Left lung (tissue), 10 donors: ENCODE results near the gene MED27. TPM values are rescaled to one million over a fixed set of nuclear protein-coding genes. Genes with fewer than 3 reads are reported as not detected.

Experiments used
- ATAC-seq: fragments of 200-7000 bp; cut with Tn5 transposase; one replicate; pipeline ENCODE4 v1.9.1; 2020; ENCODE audit warnings: moderate library complexity
- DNase-seq, 4 donors: peaks; one replicate each; pipeline ENCODE4 v3.0.0-alpha.2; 2013 to 2020
- H3K27ac ChIP-seq, 2 donors: fragments of 200-600 bp; sonication (generic) in 1 of 2; one replicate each; pipeline versions ENCODE4 v1.5.0 to v1.8.0; 2020 to 2021
- H3K27me3 ChIP-seq, 2 donors: fragments of 200-600 bp; sonication (generic) in 1 of 2; one replicate each; pipeline versions ENCODE4 v1.5.0 to v1.8.0; 2020 to 2021
- H3K36me3 ChIP-seq, 2 donors: fragments of 200-600 bp; sonication (generic) in 1 of 2; one replicate each; pipeline versions ENCODE4 v1.5.0 to v1.8.0; 2020 to 2021
- H3K4me1 ChIP-seq, 2 donors: fragments of 200-600 bp; one replicate each; pipeline ENCODE4 v1.8.0; 2021
- H3K4me3 ChIP-seq, 2 donors: fragments of 200-600 bp; sonication (generic) in 1 of 2; one replicate each; pipeline versions ENCODE4 v1.5.0 to v1.8.0; 2020 to 2021; ENCODE audit warnings: mild to moderate bottlenecking in 1 of 2
- H3K9me3 ChIP-seq, 2 donors: fragments of 200-600 bp; sonication (generic) in 1 of 2; one replicate each; pipeline versions ENCODE4 v1.5.0 to v1.8.0; 2020 to 2021
- intact Hi-C, 2 donors: fragments of 100-400 bp; cut with DNase I; formaldehyde crosslinking; loops; one replicate each; pipeline versions ENCODE4 v1.11.2 to v1.14.2; 2022
- polyA plus RNA-seq, 6 donors: library from polyadenylated mRNA; unstranded; fragments of 120-200 nt; gene quantifications; one replicate each; pipeline ENCODE4 v1.2.1, GENCODE V29; 2013; ENCODE audit not compliant: insufficient read length in 6 of 6
- total RNA-seq, 2 donors: library from RNA; stranded (reverse); fragmentation: NEBNext Ultra II Directional; extraction: Animal tissue kit (Norgen Biotek cat#: 25700); gene quantifications; one replicate each; pipeline ENCODE4 v1.2.1, GENCODE V29; 2021
- TF ChIP-seq, protein P1 (sequence below), 2 donors: fragments of 200-600 bp; sonication (generic) in 1 of 2; IDR thresholded peaks; one replicate each; pipeline versions ENCODE4 v1.5.0 to v1.8.0; 2021; ENCODE audit warnings: antibody characterized with exemption in 2 of 2
- donor health status: DM: no; HTN: yes; CAD: no.
- donor health status: DM: no; HTN: no; CAD: no.

MED27 gene
- total and polyA plus RNA-seq, 8 donors, result 12.5 to 18.6 (median 16.7) TPM

DNA sequence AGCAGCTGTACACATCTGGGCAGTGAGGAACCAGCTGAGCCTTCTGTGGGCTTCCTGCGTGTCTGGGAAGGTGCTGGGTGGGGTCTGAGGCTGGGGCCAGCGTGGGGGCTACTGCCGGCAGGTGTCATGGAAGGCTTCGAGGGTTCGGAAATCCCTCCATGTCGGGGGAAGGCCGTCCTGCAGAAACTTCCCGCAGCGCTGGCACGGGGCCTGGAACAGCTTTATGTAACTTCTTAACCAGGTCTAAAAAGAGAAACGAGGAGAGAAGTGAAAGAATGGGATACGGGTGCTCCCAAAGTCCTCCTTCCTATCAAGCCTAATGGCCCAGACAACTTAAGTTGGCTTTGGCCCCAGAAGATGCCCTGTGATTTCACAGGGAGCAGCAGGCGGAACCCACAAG is 219.2 kb downstream of the MED27 start:
- Histone ChIP-seq H3K27me3 (no peaks in the 10 kb centered on the region), H3K36me3 (peaks cover 0 to 42% of the 10 kb centered on the region in 2 donors), H3K4me1 (no peaks in the 10 kb centered on the region), H3K4me3 (no peak overlapping the region), H3K9me3 (no peaks in the 10 kb centered on the region), H3K27ac (no peak overlapping the region)
- no peak for ATAC-seq
- TF ChIP-seq, protein P1, sequence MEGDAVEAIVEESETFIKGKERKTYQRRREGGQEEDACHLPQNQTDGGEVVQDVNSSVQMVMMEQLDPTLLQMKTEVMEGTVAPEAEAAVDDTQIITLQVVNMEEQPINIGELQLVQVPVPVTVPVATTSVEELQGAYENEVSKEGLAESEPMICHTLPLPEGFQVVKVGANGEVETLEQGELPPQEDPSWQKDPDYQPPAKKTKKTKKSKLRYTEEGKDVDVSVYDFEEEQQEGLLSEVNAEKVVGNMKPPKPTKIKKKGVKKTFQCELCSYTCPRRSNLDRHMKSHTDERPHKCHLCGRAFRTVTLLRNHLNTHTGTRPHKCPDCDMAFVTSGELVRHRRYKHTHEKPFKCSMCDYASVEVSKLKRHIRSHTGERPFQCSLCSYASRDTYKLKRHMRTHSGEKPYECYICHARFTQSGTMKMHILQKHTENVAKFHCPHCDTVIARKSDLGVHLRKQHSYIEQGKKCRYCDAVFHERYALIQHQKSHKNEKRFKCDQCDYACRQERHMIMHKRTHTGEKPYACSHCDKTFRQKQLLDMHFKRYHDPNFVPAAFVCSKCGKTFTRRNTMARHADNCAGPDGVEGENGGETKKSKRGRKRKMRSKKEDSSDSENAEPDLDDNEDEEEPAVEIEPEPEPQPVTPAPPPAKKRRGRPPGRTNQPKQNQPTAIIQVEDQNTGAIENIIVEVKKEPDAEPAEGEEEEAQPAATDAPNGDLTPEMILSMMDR (IDR thresholded peaks at IDR 0.05), result no peak
- intact Hi-C loops, result no loop called here
- peak in 1 of 4 donors; percentile 49 for DNase-seq

DNA sequence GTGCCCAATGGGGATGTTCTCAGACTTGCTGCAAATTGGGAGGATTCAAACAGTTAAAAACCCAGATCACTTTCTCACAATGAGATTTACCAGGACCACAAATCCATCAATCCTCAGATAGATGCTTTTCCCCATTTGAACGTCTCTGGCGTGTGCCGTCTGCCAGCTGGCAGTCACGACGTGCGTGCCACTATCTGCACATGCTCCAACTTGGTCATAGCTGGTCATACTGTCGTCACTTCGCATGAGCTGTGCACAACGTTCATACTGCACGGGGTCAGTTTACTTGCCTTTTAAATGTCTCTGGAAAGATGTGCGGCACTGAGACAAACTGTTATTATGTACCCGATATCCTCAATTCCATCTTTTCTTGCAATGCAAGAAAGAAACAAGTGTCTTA is 221.5 kb downstream of the MED27 start:
- Histone ChIP-seq H3K27me3 (no peaks in the 10 kb centered on the region), H3K9me3 (no peaks in the 10 kb centered on the region), H3K4me1 (no peaks in the 10 kb centered on the region), H3K27ac (no peak overlapping the region), H3K4me3 (no peak overlapping the region), H3K36me3 (peaks cover 0 to 41% of the 10 kb centered on the region in 2 donors)
- DNase-seq, result peak in 1 of 4 donors; percentile 18
- intact Hi-C loops, result no loop called here
- TF ChIP-seq, protein P1 (IDR thresholded peaks at IDR 0.05), result no peak
- no peak for ATAC-seq

DNA sequence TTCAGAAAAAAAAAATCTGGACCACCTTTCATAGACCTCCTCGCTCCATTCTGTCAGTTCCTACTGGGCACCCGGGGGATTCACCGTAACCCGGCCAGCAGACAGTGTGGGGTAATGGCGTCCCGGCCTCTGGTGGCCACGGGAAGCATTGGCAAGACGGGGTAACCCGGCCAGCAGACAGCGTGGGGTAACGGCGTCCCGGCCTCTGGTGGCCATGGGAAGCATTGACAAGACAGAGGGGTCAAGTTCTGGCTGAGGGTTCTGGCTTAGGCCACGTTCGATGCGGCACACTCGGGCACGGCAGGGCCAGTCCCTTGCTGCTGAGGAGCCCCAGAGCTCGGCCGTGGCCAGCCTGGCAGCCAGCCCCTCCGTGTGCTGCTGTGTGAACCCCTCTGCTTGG is 223.6 kb downstream of the MED27 start:
- ATAC-seq, result no peak
- TF ChIP-seq, protein P1 (IDR thresholded peaks at IDR 0.05), result no peak
- H3K4me1 ChIP-seq, result no peaks in the 10 kb centered on the region

DNA sequence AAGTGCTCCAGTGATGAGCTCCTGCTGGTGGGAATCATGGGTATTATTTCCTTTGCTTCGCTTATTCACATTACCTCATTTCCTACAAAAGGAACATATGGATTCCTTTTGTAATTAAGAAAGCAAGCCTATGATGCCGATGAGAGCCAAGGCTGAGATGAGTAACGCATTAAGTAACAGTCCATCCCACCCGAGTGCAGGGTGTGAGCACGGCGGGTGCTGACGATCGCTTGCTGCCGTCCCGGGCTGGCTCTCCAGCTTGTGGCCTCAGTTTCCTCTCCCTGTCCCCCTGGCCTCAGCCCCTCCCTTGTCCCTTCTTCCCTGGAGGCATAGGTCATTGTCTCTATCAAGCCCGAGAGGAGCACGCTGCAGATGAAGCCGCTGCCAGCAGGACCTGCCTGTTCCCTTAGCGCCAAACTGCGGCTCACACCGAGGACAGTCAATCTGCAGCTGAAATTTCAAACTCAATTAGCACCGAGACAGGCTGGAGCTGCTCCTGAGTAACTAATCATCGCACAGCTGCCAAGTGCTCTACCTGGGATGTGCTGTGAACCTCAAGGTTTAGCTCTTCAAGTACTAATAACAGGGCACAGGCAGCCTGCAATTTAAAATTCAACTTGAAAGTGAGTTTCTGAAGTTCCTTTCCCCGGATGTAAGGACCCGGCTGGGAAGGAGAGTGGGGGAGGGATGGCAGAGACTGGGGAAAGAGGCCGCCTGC is 224.6 kb downstream of the MED27 start:
- Histone ChIP-seq H3K4me3 (no peak overlapping the region), H3K27me3 (no peaks in the 10 kb centered on the region), H3K36me3 (peaks cover 0 to 11% of the 10 kb centered on the region in 2 donors), H3K27ac (no peak overlapping the region), H3K9me3 (no peaks in the 10 kb centered on the region), H3K4me1 (no peaks in the 10 kb centered on the region)
- TF ChIP-seq, protein P1 (IDR thresholded peaks at IDR 0.05), result no peak
- DNase-seq, result no peak
- ATAC-seq, result no peak
- intact Hi-C loops, result no loop called here

More for the DNA sequence above, 223.6 kb downstream of the MED27 start:
- intact Hi-C loops, result no loop called here
- Histone ChIP-seq H3K9me3 (no peaks in the 10 kb centered on the region), H3K27ac (no peak overlapping the region), H3K4me3 (no peak overlapping the region), H3K36me3 (peaks cover 0 to 21% of the 10 kb centered on the region in 2 donors), H3K27me3 (no peaks in the 10 kb centered on the region)
- DNase-seq, result peak in 1 of 4 donors; percentile 57

DNA sequence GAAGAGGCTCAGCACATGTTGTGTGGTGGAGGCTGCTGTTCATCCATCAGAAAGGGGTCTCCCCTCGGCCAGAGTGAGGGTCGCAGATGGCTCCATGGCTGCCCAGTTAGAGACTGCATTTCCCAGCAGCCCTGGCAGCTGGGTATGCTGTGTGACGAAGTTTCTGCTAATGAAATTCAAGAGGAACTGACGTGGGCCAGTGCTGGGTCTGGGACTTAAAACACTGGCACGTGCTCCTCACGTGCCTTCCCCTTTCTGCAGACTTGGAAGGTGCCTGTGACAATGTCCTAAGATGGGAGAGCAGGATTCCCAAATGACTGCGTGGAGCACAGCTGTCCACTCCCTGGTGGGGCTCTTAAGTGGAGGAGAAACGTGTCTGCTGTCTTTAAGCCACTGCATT is 225.3 kb downstream of the MED27 start:
- TF ChIP-seq, protein P1 (IDR thresholded peaks at IDR 0.05), result no peak
- ATAC-seq (no peak), DNase-seq (peak in 1 of 4 donors; percentile 13)
- Histone ChIP-seq H3K4me1 (no peaks in the 10 kb centered on the region), H3K27me3 (no peaks in the 10 kb centered on the region), H3K36me3 (peaks cover 0 to 3% of the 10 kb centered on the region in 2 donors), H3K27ac (no peak overlapping the region), H3K9me3 (no peaks in the 10 kb centered on the region), H3K4me3 (no peak overlapping the region)
- intact Hi-C loops, result no loop called here
